SU-DHL-6 (cell line): Measurements from ENCODE around the gene IGSF21.

ENCODE experiments used
- EZH2phosphoT487 ChIP-seq: fragments of 200-600 bp; sonication (generic), shearing (Covaris generic); conservative IDR thresholded peaks from 2 replicates; pipeline ENCODE4 v1.6.1; 2018; ENCODE audit warnings: mild to moderate bottlenecking, antibody characterized with exemption, low read length, moderate library complexity, mixed read lengths
- TF ChIP-seq, protein P1 (sequence below): fragments of 200-600 bp; sonication (generic); IDR thresholded peaks from one replicate; pipeline ENCODE4 v1.5.1; 2017; ENCODE audit warnings: antibody characterized with exemption, mild to moderate bottlenecking, low read length, moderate library complexity; ENCODE audit not compliant: insufficient read depth, poor library complexity, severe bottlenecking

GRCh38 chr1:18079941-18080735, 27.5 kb upstream of the IGSF21 start:
- TF ChIP-seq, protein P1, sequence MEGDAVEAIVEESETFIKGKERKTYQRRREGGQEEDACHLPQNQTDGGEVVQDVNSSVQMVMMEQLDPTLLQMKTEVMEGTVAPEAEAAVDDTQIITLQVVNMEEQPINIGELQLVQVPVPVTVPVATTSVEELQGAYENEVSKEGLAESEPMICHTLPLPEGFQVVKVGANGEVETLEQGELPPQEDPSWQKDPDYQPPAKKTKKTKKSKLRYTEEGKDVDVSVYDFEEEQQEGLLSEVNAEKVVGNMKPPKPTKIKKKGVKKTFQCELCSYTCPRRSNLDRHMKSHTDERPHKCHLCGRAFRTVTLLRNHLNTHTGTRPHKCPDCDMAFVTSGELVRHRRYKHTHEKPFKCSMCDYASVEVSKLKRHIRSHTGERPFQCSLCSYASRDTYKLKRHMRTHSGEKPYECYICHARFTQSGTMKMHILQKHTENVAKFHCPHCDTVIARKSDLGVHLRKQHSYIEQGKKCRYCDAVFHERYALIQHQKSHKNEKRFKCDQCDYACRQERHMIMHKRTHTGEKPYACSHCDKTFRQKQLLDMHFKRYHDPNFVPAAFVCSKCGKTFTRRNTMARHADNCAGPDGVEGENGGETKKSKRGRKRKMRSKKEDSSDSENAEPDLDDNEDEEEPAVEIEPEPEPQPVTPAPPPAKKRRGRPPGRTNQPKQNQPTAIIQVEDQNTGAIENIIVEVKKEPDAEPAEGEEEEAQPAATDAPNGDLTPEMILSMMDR, result no peak
- TF ChIP-seq EZH2phosphoT487, result no peak
